Fibroblast of the aortic adventitia (primary cell): ENCODE measurements around the gene CDH12. TPM values are rescaled to one million over a fixed set of nuclear protein-coding genes. Genes with fewer than 3 reads are reported as not detected.
"Not testable (repeated sequence)": the region's sequence is repeated elsewhere in the genome, so short reads cannot be mapped to it uniquely, and the experiment has no call there.

Source experiments
- DNase-seq: peaks from one replicate; pipeline ENCODE4 v3.0.0-alpha.2; 2010; ENCODE audit warnings: low read depth
- H3K4me3 ChIP-seq: 2 replicates; pipeline ENCODE4 v1.5.1; 2011; ENCODE audit warnings: low read depth, mild to moderate bottlenecking, control low read depth, low read length, moderate library complexity
- CTCF ChIP-seq: IDR thresholded peaks from 2 replicates; pipeline ENCODE4 v1.5.1; 2011; ENCODE audit warnings: mild to moderate bottlenecking, low read length, control low read depth, inconsistent platforms; ENCODE audit not compliant: insufficient read depth
- total RNA-seq: library from RNA; depleted of rRNA; stranded (reverse); fragments of >200 nt; gene quantifications from 2 replicates; pipeline ENCODE4 v1.2.3, GENCODE V29; 2012; ENCODE audit warnings: low replicate concordance

CDH12 gene
- total RNA-seq, 1 donor, result 0.09 TPM

DNA sequence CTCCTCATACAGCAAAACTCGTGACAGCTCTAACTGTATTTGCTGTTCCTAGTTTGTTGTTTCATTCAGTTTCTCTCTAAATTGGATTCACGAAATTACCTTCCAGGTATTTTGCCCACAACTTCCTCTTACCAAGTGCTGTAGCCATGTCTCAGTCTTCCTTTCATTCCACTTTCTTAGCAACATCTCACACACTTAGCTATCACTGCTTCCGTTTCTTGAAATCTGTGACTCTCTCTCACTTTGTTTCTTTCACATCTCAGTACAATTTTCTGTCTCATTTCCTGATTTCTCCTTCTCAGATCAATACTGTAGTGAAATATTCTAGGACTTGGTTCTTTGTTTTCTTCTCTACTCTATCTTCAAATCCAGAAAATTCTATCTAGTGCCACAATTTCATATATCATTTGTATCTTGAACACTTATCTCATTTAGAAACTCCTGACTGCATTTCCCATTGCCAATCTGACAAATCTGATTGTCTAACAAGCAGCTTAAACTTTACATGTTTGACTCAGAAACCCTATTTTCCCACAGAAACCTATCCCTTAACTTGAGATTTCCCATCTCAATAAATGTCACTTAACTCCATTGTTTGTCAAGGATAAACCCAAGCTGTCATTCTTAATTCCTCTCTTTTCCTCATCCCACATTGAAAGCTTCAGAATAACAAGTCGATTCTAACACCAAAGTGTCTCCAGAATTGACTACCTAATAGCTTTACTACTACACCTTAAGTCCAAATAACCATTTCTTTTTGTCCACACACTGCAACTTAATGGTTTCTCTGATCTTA, 303.1 kb downstream of the CDH12 start:
- TF ChIP-seq CTCF, result no peak
- no peak overlapping the region for H3K4me3 ChIP-seq
- DNase-seq, result no peak

DNA sequence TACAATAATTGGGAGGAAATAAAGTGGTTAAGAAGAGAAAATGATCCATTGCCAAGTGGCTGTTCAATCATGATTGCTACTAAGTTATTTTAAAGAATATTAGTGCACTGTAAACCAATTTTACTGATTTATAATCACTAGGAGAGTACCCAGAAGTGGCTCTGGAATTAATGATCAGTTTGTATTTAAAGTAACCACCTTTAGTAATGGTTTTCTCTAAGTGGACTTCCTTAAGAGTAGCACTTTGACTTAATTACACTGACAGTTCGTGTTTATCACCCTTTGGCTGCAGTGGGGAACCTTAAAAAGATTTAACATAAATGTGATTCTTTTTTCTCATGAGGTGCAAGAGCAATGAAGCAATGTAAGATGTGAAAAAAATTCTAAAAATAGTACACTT, 310.8 kb downstream of the CDH12 start:
- no peak for DNase-seq
- H3K4me3 ChIP-seq, result no peak overlapping the region
- TF ChIP-seq CTCF, result no peak

DNA sequence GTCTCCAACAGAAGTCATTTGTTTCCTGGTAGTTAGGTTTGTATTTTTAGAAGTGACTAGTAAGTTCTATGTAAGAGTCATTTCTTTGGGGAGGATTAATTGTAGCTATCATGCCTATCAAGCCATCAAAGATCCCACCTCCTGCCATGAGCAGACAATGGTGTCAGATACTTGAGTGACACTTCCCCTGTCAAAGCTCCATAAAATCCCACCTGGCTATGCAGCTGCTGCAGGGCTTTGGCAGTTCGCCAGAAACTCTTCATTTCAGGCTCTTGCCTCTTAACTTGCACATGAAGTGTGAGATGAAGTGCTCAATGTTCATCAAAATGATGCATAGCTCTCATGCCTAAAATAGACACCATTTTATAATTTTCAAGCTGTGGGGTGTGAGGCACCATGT, 312.1 kb downstream of the CDH12 start:
- no peak overlapping the region for H3K4me3 ChIP-seq
- TF ChIP-seq CTCF, result no peak
- DNase-seq, result no peak

DNA sequence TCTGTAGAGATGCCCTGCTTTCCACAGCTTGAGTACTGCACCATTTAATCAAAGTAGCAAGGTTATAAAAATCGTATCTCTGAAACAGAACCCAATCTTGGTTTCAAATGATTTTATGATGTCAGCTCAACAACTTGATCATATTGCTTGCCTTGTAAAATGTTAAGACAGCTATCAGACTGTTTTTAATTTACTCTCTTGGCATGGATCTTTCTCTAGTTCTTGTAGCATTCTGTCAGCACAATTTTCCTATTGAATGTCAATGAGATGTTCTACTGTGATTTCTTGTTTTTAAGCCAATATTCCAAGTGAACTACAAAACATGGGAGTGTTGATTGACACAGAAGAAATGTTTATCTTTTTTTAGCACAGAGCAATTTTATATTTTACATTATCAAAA, 313.4 kb downstream of the CDH12 start:
- DNase-seq, result no peak
- H3K4me3 ChIP-seq, result no peak overlapping the region
- TF ChIP-seq CTCF, result no peak

DNA sequence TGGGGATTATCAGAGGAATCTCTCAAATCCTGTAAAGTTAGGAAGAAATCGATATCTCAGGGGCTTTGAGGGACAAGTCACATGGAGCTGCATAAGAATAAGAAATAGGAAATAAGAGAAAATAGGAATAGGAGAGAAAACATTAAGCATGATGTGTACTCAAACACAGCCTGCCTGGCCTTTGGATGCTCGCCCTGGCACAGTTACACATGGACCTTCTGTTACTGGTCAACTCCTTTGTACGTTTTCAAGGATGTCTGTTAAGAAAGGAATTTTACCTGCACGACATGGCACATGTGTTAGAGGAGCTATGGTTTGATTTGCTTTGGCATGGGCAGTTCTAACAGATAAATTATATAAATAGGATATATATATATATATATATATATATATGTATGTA, 321.2 kb downstream of the CDH12 start:
- TF ChIP-seq CTCF, result no peak
- no peak overlapping the region for H3K4me3 ChIP-seq
- DNase-seq, result no peak

GRCh38 chr5:22521521-22521920, 331.6 kb downstream of the CDH12 start:
- no peak for TF ChIP-seq CTCF
- DNase-seq, result no peak
- no peak overlapping the region for H3K4me3 ChIP-seq

DNA sequence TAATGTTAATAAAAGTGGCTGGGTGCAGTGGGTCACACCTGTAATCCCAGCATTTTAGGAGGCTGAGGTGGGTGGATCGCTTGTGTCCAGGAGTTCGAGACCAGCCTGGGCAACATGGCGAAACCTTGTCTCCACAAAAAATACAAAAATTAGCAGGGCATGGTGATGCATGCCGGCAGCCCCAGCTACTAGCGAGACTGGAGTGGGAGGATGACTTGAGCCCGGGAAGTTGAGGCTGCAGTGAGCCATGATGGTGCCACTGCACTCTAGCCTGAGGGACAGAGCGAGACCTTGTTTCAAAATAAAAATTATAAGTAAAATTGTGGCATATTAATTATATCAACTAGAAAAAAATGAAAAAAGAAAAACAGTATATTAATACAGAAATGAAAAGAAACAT, 336.6 kb downstream of the CDH12 start:
- H3K4me3 ChIP-seq, DNase-seq: not testable (repeated sequence)
